ENCODE results near the gene STPG1. TPM values are rescaled to one million over a fixed set of nuclear protein-coding genes. Genes with fewer than 3 reads are reported as not detected.
A peak's percentile ranks its signal among the peaks of the same experiment; 100 is the strongest.

The STPG1 gene
- total and polyA plus RNA-seq, 2 of the 13 experiments (the other 11 are each of a cell fraction or from before 2014, with no cell fraction given): 3.4 to 4.3 TPM

DNA sequence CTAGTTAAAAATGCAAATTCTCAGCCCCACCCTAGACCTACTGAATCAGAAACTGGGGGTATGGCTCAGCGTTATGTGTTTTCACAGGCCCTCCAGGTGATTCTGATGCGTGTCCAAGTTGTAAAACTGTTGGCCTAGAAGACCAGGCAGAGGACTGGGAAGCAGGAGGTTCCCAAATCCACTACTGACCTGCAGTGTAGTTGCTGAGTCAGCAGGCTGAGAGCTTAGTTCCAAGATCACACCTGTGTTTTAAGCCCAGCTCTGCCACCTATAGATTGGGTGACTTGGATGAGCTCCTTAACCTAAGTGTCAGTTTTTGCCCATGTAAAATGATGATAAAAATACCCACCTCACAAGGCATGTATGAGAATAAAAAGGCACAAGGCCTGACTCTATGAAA is 90.3 kb downstream of the STPG1 start:
- FAIRE-seq (no peak), DNase-seq (ENCODE audit: low spot score) (no peak), ATAC-seq (no peak)
- no peak overlapping the region for H3K4me3 ChIP-seq (replicated peaks in 1 of 3; ENCODE audit: insufficient read depth in 1 of 3, low read depth in 2 of 3, low read length in 3 of 3)
- WGBS (ENCODE audit: low lambda C conversion rate): 50% methylated on average over 2 of the region's 2 CpGs
- peaks cover 4 to 25% of the 10 kb centered on the region in 2 experiments; a peak in 4 of 5 replicates for H3K27me3 ChIP-seq (ENCODE audit: control insufficient read depth in 1 of 2, insufficient read depth in 2 of 2, low read length in 2 of 2)
- no peak overlapping the region for H3K27ac ChIP-seq (ENCODE audit: extremely low read length, insufficient read depth, low read length)
- H3K9me3 ChIP-seq (ENCODE audit: low read length): no peaks in the 10 kb centered on the region
- H3K36me3 ChIP-seq (replicated peaks in 1 of 2; ENCODE audit: control insufficient read depth in 1 of 2, insufficient read depth in 2 of 2, low read length in 2 of 2): no peaks in the 10 kb centered on the region
- CTCF ChIA-PET (ENCODE audit: low intra/inter-chr PET ratio, low total read pairs): no interaction called here
- in situ Hi-C loops (cut with HindIII; ENCODE audit: extremely low pct_ligation_motif_present, low pct_unique_long_range_greater_than_20kb): no loop called here
- POLR2A ChIA-PET: no interaction called here
- H2AFZ ChIP-seq (ENCODE audit: low read length): no peak overlapping the region
- H3K4me1 ChIP-seq (ENCODE audit: insufficient read depth, low read length): peaks cover 11% of the 10 kb centered on the region
- intact Hi-C loops (cut with micrococcal nuclease; ENCODE audit: unreplicated experiment): no loop called here
- no peak overlapping the region for H3K4me2 ChIP-seq (ENCODE audit: low read depth, low read length)
- H3K9ac ChIP-seq (ENCODE audit: insufficient read depth, low read depth, low read length): no peak overlapping the region
- no TSS peak for BruUV-seq (replicated peaks)
- H3K79me2 ChIP-seq (ENCODE audit: insufficient read depth, low read length): no peaks in the 10 kb centered on the region
- H4K20me1 ChIP-seq (ENCODE audit: insufficient read depth, low read length): no peaks in the 10 kb centered on the region
- peak; percentile 91 to 97 for TF ChIP-seq MAFK (conservative IDR thresholded peaks at IDR 0.05 in 1 of 2, IDR thresholded peaks at IDR 0.05 in 1 of 2; ENCODE audit: low read length in 2 of 2)
- TF ChIP-seq, protein P1, sequence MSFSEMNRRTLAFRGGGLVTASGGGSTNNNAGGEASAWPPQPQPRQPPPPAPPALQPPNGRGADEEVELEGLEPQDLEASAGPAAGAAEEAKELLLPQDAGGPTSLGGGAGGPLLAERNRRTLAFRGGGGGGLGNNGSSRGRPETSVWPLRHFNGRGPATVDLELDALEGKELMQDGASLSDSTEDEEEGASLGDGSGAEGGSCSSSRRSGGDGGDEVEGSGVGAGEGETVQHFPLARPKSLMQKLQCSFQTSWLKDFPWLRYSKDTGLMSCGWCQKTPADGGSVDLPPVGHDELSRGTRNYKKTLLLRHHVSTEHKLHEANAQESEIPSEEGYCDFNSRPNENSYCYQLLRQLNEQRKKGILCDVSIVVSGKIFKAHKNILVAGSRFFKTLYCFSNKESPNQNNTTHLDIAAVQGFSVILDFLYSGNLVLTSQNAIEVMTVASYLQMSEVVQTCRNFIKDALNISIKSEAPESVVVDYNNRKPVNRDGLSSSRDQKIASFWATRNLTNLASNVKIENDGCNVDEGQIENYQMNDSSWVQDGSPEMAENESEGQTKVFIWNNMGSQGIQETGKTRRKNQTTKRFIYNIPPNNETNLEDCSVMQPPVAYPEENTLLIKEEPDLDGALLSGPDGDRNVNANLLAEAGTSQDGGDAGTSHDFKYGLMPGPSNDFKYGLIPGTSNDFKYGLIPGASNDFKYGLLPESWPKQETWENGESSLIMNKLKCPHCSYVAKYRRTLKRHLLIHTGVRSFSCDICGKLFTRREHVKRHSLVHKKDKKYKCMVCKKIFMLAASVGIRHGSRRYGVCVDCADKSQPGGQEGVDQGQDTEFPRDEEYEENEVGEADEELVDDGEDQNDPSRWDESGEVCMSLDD (CRISPR knock-in tag; IDR thresholded peaks at IDR 0.05; ENCODE audit: borderline replicate concordance): no peak
- TF ChIP-seq MAFF (IDR thresholded peaks at IDR 0.05; ENCODE audit: low read depth, low read length): peak; percentile 93

DNA sequence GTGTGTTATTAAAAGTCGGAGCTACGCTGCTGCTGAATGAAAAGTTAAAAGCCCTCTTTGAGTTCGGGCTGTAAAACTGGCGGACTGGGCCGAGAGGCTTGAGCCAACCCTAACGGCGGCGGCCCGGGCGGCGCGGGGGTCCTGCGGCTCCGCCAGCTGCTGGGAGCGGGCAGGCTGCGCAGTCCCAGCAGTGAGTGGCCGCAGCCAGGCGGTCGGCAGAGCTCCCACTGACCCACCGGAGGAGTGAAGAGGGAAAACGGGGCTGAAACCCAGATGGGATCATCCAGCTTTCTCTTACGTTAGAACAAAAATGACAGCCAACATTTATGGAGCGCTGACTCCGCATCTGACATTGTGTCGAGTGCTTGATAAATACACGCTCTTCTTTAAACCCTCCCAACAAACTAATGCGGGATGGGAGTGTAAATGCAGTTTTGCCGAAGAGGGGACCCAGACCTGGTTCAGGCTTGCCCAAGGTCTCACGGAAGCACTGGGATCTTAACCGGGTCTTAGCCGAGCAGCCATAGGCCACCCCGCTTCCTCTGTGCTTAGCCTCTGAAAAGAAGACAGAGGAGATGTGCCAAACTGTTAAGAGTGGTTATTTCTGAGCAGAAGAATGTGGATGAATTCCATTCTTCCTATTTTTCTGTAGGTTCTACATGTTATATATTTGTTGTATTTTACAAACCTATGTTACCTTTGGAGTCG is 91.0 kb downstream of the STPG1 start:
- Histone ChIP-seq H3K4me1 (ENCODE audit: insufficient read depth, low read length) (peaks cover 11% of the 10 kb centered on the region), H3K27ac (ENCODE audit: extremely low read length, insufficient read depth, low read length) (no peak overlapping the region), H4K20me1 (ENCODE audit: insufficient read depth, low read length) (no peaks in the 10 kb centered on the region), H3K36me3 (replicated peaks in 1 of 2; ENCODE audit: control insufficient read depth in 1 of 2, insufficient read depth in 2 of 2, low read length in 2 of 2) (no peaks in the 10 kb centered on the region), H3K9ac (ENCODE audit: insufficient read depth, low read depth, low read length) (no peak overlapping the region), H3K27me3 (ENCODE audit: control insufficient read depth in 1 of 2, insufficient read depth in 2 of 2, low read length in 2 of 2) (peaks cover 4 to 25% of the 10 kb centered on the region in 2 experiments; a peak in 4 of 5 replicates), H2AFZ (ENCODE audit: low read length) (no peak overlapping the region), H3K4me2 (ENCODE audit: low read depth, low read length) (no peak overlapping the region), H3K9me3 (ENCODE audit: low read length) (no peaks in the 10 kb centered on the region), H3K4me3 (replicated peaks in 1 of 3; ENCODE audit: insufficient read depth in 1 of 3, low read depth in 2 of 3, low read length in 3 of 3) (no peak overlapping the region), H3K79me2 (ENCODE audit: insufficient read depth, low read length) (no peaks in the 10 kb centered on the region)
- BruUV-seq (replicated peaks): no TSS peak
- in situ Hi-C loops (cut with HindIII; ENCODE audit: extremely low pct_ligation_motif_present, low pct_unique_long_range_greater_than_20kb): no loop called here
- ChIA-PET CTCF (ENCODE audit: low intra/inter-chr PET ratio, low total read pairs) (no interaction called here), POLR2A (no interaction called here)
- intact Hi-C loops (cut with micrococcal nuclease; ENCODE audit: unreplicated experiment): no loop called here
- FAIRE-seq (no peak), ATAC-seq (no peak), DNase-seq (ENCODE audit: low spot score) (no peak)
- 84% methylated on average over 33 of the region's 33 CpGs for WGBS (ENCODE audit: low lambda C conversion rate)
- TF ChIP-seq ZNF460 (CRISPR knock-in tag; IDR thresholded peaks at IDR 0.05; ENCODE audit: borderline replicate concordance) (no peak), ZIK1 (CRISPR knock-in tag; IDR thresholded peaks at IDR 0.05; ENCODE audit: borderline replicate concordance, low read depth) (no peak), MAFG (CRISPR knock-in tag; IDR thresholded peaks at IDR 0.05) (no peak), HMG20A (CRISPR knock-in tag; IDR thresholded peaks at IDR 0.05; ENCODE audit: borderline replicate concordance) (no peak), ZNF614 (CRISPR knock-in tag; IDR thresholded peaks at IDR 0.05; ENCODE audit: borderline replicate concordance) (no peak), ZNF230 (CRISPR knock-in tag; IDR thresholded peaks at IDR 0.05) (no peak), SALL1 (CRISPR knock-in tag; IDR thresholded peaks at IDR 0.05) (no peak)
- TF ChIP-seq, protein P2, sequence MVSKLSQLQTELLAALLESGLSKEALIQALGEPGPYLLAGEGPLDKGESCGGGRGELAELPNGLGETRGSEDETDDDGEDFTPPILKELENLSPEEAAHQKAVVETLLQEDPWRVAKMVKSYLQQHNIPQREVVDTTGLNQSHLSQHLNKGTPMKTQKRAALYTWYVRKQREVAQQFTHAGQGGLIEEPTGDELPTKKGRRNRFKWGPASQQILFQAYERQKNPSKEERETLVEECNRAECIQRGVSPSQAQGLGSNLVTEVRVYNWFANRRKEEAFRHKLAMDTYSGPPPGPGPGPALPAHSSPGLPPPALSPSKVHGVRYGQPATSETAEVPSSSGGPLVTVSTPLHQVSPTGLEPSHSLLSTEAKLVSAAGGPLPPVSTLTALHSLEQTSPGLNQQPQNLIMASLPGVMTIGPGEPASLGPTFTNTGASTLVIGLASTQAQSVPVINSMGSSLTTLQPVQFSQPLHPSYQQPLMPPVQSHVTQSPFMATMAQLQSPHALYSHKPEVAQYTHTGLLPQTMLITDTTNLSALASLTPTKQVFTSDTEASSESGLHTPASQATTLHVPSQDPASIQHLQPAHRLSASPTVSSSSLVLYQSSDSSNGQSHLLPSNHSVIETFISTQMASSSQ (IDR thresholded peaks at IDR 0.05; ENCODE audit: low read depth): no peak
- TF ChIP-seq, protein P2 (CRISPR knock-in tag; IDR thresholded peaks at IDR 0.05; ENCODE audit: borderline replicate concordance): no peak

Measured in HepG2 (cell line).